HG02870 (cell line): ENCODE measurements around the gene MOK.
"Not testable (repeated sequence)": the region's sequence is repeated elsewhere in the genome, so short reads cannot be mapped to it uniquely, and the experiment has no call there.

Experiments
- ATAC-seq: cut with Tn5 transposase; IDR thresholded peaks from one replicate; pipeline ENCODE4 v1.9.1; 2021; ENCODE audit warnings: mild to moderate bottlenecking, moderate library complexity; ENCODE audit not compliant: unreplicated experiment

The MOK gene

DNA sequence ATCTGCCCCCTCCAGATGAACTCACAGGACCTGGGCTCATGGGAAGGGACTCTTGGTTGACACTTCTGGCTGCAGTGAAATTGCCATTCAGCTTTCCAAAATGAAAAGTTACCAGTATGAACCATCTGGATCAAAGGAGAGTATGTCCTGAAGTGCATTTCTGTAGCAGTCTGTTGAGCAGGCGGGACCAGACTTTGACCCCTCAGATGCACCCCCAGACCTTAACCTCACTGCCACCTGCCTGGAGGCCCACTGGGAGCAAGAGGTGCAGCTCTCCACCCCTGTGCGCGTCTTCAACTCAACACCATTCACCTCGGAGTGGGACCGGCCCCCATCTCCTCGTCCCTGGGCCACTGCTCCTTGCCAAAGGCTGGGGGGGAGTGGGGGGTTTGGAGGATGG, 55.0 kb downstream of the MOK start:
- ATAC-seq, result no peak

DNA sequence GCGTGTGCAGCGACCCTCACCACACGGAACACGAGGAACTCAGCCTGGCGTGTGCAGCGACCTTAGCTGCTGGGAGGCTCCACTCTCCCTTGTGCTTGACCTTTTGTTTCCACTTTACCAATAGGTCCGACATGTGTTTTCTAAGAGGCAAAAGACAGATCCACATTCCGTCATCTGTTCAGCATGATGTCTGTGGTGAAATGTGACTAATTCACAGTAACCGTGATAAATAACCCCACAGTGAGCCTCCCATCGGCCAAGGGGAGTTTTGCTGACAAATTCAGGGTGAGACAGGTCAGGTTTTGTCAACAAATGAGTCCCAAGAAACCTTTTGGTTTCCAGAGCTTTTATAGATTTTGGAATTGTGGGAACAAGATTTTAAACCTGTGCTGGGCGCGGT, 55.9 kb downstream of the MOK start:
- no peak for ATAC-seq

- no peak for ATAC-seq
Observed at GRCh38 chr14:102248121-102248520, 56.8 kb downstream of the MOK start.

- no peak for ATAC-seq
Observed at GRCh38 chr14:102246071-102246470, 58.9 kb downstream of the MOK start.

DNA sequence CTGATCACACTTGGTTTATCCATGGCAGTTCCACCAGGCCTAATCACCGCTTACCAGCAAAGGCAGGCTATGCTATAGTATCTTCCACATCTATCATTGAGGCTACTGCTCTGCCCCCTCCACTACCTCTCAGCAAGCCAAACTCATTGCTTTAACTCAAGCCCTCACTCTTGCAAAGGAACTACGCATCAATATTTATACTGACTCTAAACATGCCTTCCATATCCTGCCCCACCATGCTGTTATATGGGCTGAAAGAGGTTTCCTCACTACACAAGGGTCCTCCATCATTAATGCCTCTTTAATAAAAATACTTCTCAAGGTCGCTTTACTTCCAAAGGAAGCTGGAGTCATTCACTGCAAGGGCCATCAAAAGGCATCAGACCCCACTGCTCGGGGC, 61.2 kb downstream of the MOK start:
- ATAC-seq, result not testable (repeated sequence)

GRCh38 chr14:102241147-102241546, 63.8 kb downstream of the MOK start:
- no peak for ATAC-seq

GRCh38 chr14:102240481-102240880, 64.5 kb downstream of the MOK start:
- not testable (repeated sequence) for ATAC-seq

DNA sequence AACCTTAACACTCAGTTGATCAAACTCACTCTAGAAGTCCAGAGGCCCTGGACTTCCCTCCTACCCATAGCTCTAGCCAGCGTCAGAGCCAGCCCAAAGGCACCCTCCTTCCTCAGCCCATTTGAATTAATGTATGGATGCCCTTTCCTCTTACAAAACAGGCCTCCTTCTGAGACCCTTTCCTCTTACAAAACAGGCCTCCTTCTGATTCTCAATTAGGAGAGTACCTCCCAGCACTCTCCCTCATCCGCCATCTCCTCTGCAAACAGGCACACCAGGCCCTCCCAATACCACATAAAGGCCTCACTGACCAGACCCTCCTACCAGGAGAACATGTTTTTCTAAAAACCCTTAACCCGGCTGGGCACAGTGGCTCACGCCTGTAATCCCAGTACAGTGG, 65.7 kb downstream of the MOK start:
- no peak for ATAC-seq

- ATAC-seq, result no peak
Observed at GRCh38 chr14:102238766-102239165, 66.2 kb downstream of the MOK start.

GRCh38 chr14:102238131-102238530, 66.8 kb downstream of the MOK start:
- ATAC-seq, result no peak

GRCh38 chr14:102236026-102236425, 68.9 kb downstream of the MOK start:
- ATAC-seq, result no peak

- peak; percentile 53 for ATAC-seq
Observed at GRCh38 chr14:102235275-102235897, 69.6 kb downstream of the MOK start.

GRCh38 chr14:102234331-102235264, 70.4 kb downstream of the MOK start:
- ATAC-seq, result no peak

DNA sequence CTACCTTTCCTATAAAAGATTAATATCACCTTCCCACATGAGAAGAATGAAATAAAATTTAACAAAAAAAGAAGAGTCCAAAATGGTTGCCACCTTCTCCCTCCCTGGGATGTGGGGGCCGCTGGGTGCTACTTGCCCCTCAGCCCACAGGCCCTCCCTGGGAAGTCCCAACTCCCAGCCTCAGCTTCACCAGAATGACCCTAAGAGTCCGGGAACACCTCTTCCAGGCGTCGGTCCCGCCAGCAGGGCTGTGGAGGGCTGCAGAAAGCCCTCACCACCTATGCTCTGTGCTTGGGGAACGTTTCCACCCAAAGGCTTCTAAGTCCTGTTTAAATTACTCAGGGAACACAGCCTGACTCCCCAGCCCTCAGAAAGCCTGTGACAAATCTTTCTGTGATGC, 71.9 kb downstream of the MOK start:
- no peak for ATAC-seq

GRCh38 chr14:102232348-102232625, 72.7 kb downstream of the MOK start:
- ATAC-seq, result no peak

- ATAC-seq, result no peak
Observed at GRCh38 chr14:102231476-102232347, 73.3 kb downstream of the MOK start.

GRCh38 chr14:102230481-102231210, 74.3 kb downstream of the MOK start:
- no peak for ATAC-seq

GRCh38 chr14:102229739-102230092, 75.2 kb downstream of the MOK start:
- ATAC-seq, result no peak

DNA sequence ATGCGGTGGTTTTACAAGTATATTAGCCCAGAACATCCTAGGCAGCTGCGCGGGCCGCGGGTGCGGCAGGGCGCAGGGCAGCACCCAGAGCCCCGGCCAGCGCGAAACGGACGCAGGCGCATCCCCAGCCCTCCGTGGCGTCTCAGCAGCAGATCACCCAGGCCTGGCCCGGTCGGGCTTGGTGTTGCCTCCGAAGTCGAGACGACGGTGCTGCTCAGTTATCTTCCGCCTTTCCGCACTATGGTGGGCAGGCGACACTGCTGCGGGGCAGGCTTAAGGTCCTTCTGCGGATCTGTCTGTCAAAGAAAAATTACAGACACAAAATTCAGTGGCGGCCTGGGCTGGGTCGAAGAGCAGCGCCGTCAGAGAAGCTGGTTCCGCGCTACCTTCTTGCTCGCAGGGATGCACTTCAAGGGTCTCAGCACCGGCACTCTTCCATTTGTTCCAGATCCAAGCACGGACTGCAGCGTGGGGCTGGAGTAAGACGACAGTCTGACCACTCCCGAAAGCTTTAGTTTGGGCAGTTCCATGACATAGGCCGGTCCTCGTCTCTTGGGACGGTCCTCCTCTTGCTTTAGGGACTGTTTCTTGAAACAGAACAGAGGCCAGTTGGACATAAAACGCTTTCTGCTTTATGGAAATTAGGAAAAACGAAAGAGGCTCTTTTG, 75.8 kb downstream of the MOK start:
- ATAC-seq, result no peak

GRCh38 chr14:102227184-102227964, 77.6 kb downstream of the MOK start:
- ATAC-seq, result no peak
